WTC11 (cell line): ENCODE measurements around the gene SUSD6. TPM values are rescaled to one million over a fixed set of nuclear protein-coding genes. Genes with fewer than 3 reads are reported as not detected.
A peak's percentile ranks its signal among the peaks of the same experiment; 100 is the strongest.

Experiments used
- ATAC-seq: fragments of 200-7000 bp; cut with Tn5 transposase; 2 replicates; pipeline ENCODE4 v1.10.0; 2021; ENCODE audit warnings: mild to moderate bottlenecking, moderate library complexity
- CTCF ChIA-PET: fragments of 300-600 bp; sonication (Branson Sonifier 250); formaldehyde crosslinking; loops from one replicate; lab custom pipeline; 2021; ENCODE audit warnings: antibody characterized with exemption; lab: Charles Lee
- POLR2A ChIA-PET: fragments of 350-600 bp; sonication (Branson Sonifier 250); formaldehyde crosslinking; loops from one replicate; lab custom pipeline; 2021; ENCODE audit warnings: antibody characterized with exemption; lab: Charles Lee
- DNase-seq: peaks from one replicate; pipeline ENCODE4 v3.0.0; 2021; ENCODE audit warnings: low spot score
- H3K27ac Mint-ChIP-seq: 2 replicates; pipeline ENCODE4 v1.8.0; 2021; ENCODE audit warnings: mixed read lengths
- H3K27me3 Mint-ChIP-seq: 2 replicates; pipeline ENCODE4 v1.8.0; 2021; ENCODE audit warnings: low read depth, mild to moderate bottlenecking, moderate library complexity, mixed read lengths
- H3K36me3 Mint-ChIP-seq: 2 replicates; pipeline ENCODE4 v1.8.0; 2021; ENCODE audit warnings: mixed read lengths
- H3K4me1 Mint-ChIP-seq: 2 replicates; pipeline ENCODE4 v1.8.0; 2022; ENCODE audit warnings: mixed read lengths
- H3K4me3 Mint-ChIP-seq: 2 replicates; pipeline ENCODE4 v1.8.0; 2021; ENCODE audit warnings: mild to moderate bottlenecking, moderate library complexity, mixed read lengths
- H3K9me3 Mint-ChIP-seq: 2 replicates; pipeline ENCODE4 v1.8.0; 2021; ENCODE audit warnings: mixed read lengths
- AR ChIP-seq: fragments of 250-450 bp; sonication (Bioruptor Pico); IDR thresholded peaks from 2 replicates; pipeline ENCODE4 v1.9.0; 2021; ENCODE audit warnings: mild to moderate bottlenecking
- CREM ChIP-seq: sonication (generic); formaldehyde crosslinking; IDR thresholded peaks from 2 replicates; pipeline ENCODE4 v1.8.1; 2022; ENCODE audit warnings: mild to moderate bottlenecking, missing genetic modification reagents, moderate library complexity
- EMX1 ChIP-seq: fragments of 250-450 bp; sonication (Bioruptor Pico); IDR thresholded peaks from 2 replicates; pipeline ENCODE4 v1.8.0; 2021; ENCODE audit warnings: mild to moderate bottlenecking
- ESRRA ChIP-seq: sonication (generic); formaldehyde crosslinking; IDR thresholded peaks from 2 replicates; pipeline ENCODE4 v1.8.1; 2022; ENCODE audit warnings: mild to moderate bottlenecking, missing genetic modification reagents, borderline replicate concordance
- MAX ChIP-seq: sonication (generic); formaldehyde crosslinking; IDR thresholded peaks from 2 replicates; pipeline ENCODE4 v1.8.0; 2022; ENCODE audit warnings: mild to moderate bottlenecking, missing genetic modification reagents
- NR3C1 ChIP-seq: sonication (generic); formaldehyde crosslinking; conservative IDR thresholded peaks from 2 replicates; pipeline ENCODE4 v1.8.1; 2023; ENCODE audit warnings: low read depth, mild to moderate bottlenecking, missing genetic modification reagents
- PRDM15 ChIP-seq: sonication (generic); formaldehyde crosslinking; IDR thresholded peaks from 2 replicates; pipeline ENCODE4 v1.8.0; 2022; ENCODE audit warnings: missing genetic modification reagents
- RORB ChIP-seq: fragments of 250-450 bp; sonication (Bioruptor Pico); IDR thresholded peaks from 2 replicates; pipeline ENCODE4 v1.9.0; 2021; ENCODE audit warnings: mild to moderate bottlenecking
- SMAD4 ChIP-seq: sonication (generic); formaldehyde crosslinking; IDR thresholded peaks from 2 replicates; pipeline ENCODE4 v1.8.0; 2022; ENCODE audit warnings: mild to moderate bottlenecking, missing genetic modification reagents
- SOX15 ChIP-seq: fragments of 250-450 bp; sonication (Bioruptor Pico); IDR thresholded peaks from 2 replicates; pipeline ENCODE4 v1.9.0; 2021; ENCODE audit warnings: mild to moderate bottlenecking
- SP1 ChIP-seq: sonication (generic); formaldehyde crosslinking; conservative IDR thresholded peaks from 2 replicates; pipeline ENCODE4 v1.8.1; 2022; ENCODE audit warnings: missing genetic modification reagents
- STAT6 ChIP-seq: sonication (generic); formaldehyde crosslinking; conservative IDR thresholded peaks from 2 replicates; pipeline ENCODE4 v1.8.1; 2023; ENCODE audit warnings: mild to moderate bottlenecking, low read depth, missing genetic modification reagents, moderate library complexity
- ZBTB21 ChIP-seq: sonication (generic); formaldehyde crosslinking; IDR thresholded peaks from 2 replicates; pipeline ENCODE4 v1.8.1; 2023; ENCODE audit warnings: mild to moderate bottlenecking, missing genetic modification reagents, borderline replicate concordance
- ZNF263 ChIP-seq: sonication (generic); formaldehyde crosslinking; IDR thresholded peaks from 2 replicates; pipeline ENCODE4 v1.8.1; 2022; ENCODE audit warnings: low read depth, mild to moderate bottlenecking, moderate library complexity, missing genetic modification reagents
- ZNF281 ChIP-seq: sonication (generic); formaldehyde crosslinking; IDR thresholded peaks from 2 replicates; pipeline ENCODE4 v1.8.0; 2023; ENCODE audit warnings: mild to moderate bottlenecking, missing genetic modification reagents
- ZNF416 ChIP-seq: fragments of 250-450 bp; sonication (Bioruptor Pico); IDR thresholded peaks from 2 replicates; pipeline ENCODE4 v1.9.0; 2021; ENCODE audit warnings: mild to moderate bottlenecking, inconsistent platforms
- ZNF532 ChIP-seq: fragments of 250-450 bp; sonication (Bioruptor Pico); IDR thresholded peaks from 2 replicates; pipeline ENCODE4 v1.9.0; 2021; ENCODE audit warnings: mild to moderate bottlenecking, borderline replicate concordance
- ZNF671 ChIP-seq: fragments of 250-450 bp; sonication (Bioruptor Pico); IDR thresholded peaks from 2 replicates; pipeline ENCODE4 v1.8.0; 2021; ENCODE audit warnings: mild to moderate bottlenecking
- total RNA-seq: library from RNA; stranded (reverse); gene quantifications from 3 replicates; pipeline ENCODE4 v1.2.3, GENCODE V29; 2021

Gene SUSD6
- total RNA-seq, 1 experiment from 2014 or later, result 10.1 TPM

- no peak for ATAC-seq
- POLR2A ChIA-PET, result no interaction called here
- no peak overlapping the region; the same call in 1 of the 2 replicates for H3K27ac Mint-ChIP-seq
- H3K9me3 Mint-ChIP-seq, result no peaks in the 10 kb centered on the region
- no peak for DNase-seq
- no peak for TF ChIP-seq PRDM15
- no peak for TF ChIP-seq ZNF416
- TF ChIP-seq MAX, result no peak
- TF ChIP-seq ZBTB21 (CRISPR knock-in tag), result no peak
- no peak for TF ChIP-seq SP1
- TF ChIP-seq STAT6, result no peak
- TF ChIP-seq SMAD4 (CRISPR knock-in tag), result no peak
- no peak for TF ChIP-seq RORB
- no peak for TF ChIP-seq CREM (CRISPR knock-in tag)
- H3K4me3 Mint-ChIP-seq, result no peak overlapping the region
- H3K4me1 Mint-ChIP-seq, result peaks cover 27% of the 10 kb centered on the region
- no peaks in the 10 kb centered on the region for H3K36me3 Mint-ChIP-seq
- H3K27me3 Mint-ChIP-seq, result no peaks in the 10 kb centered on the region
- CTCF ChIA-PET, result no interaction called here
Observed at GRCh38 chr14:69666690-69667211, 55.4 kb downstream of the SUSD6 start.

- Mint-ChIP-seq H3K36me3 (no peaks in the 10 kb centered on the region), H3K4me3 (no peak overlapping the region), H3K27ac (0 out of 2 replicates have a peak overlapping the region, but pooled peaks have one; percentile 78), H3K27me3 (no peaks in the 10 kb centered on the region), H3K9me3 (no peaks in the 10 kb centered on the region), H3K4me1 (peaks cover 26% of the 10 kb centered on the region)
- ChIA-PET POLR2A (interaction anchor here (0.6 kb wide), 1 partner anchor 52 kb away, joined by 5 read pairs; no protein-coding TSS in a partner anchor), CTCF (interaction anchor here (0.6 kb wide), 1 partner anchor 139 kb away, joined by 3 read pairs; no protein-coding TSS in a partner anchor)
- ATAC-seq (no peak), DNase-seq (no peak)
- TF ChIP-seq ZNF532 (CRISPR knock-in tag) (no peak), AR (CRISPR knock-in tag) (no peak), SOX15 (no peak), ZNF281 (no peak), ESRRA (CRISPR knock-in tag) (no peak), ZNF671 (CRISPR knock-in tag) (no peak), NR3C1 (no peak), ZBTB21 (CRISPR knock-in tag) (no peak), ZNF263 (no peak), EMX1 (CRISPR knock-in tag) (no peak)
Observed at GRCh38 chr14:69667938-69668335, 56.5 kb downstream of the SUSD6 start.
